Loucy (cell line): ENCODE measurements around the gene DRC1.

Experiments
- H2AFZ ChIP-seq: fragments of 200-600 bp; sonication (generic); 2 replicates; pipeline ENCODE4 v1.6.0; 2016; ENCODE audit warnings: antibody characterized with exemption, mild to moderate bottlenecking, low read length, moderate library complexity
- H3F3A ChIP-seq: fragments of 200-600 bp; 2 replicates; pipeline ENCODE4 v1.6.0; 2016; ENCODE audit warnings: antibody characterized with exemption, low read depth, mild to moderate bottlenecking
- H3K27me3 ChIP-seq: fragments of 200-600 bp; sonication (generic); 2 replicates; pipeline ENCODE4 v1.6.1; 2014; ENCODE audit warnings: low read length, mild to moderate bottlenecking; ENCODE audit not compliant: insufficient read depth, poor library complexity, severe bottlenecking
- H3K36me3 ChIP-seq: fragments of 200-600 bp; sonication (generic); 2 replicates; pipeline ENCODE4 v1.6.1; 2016; ENCODE audit warnings: low read length; ENCODE audit not compliant: insufficient read depth
- H3K4me1 ChIP-seq: fragments of 200-600 bp; sonication (generic); 2 replicates; pipeline ENCODE4 v1.5.1; 2014; ENCODE audit warnings: low read length, mild to moderate bottlenecking; ENCODE audit not compliant: insufficient read depth, poor library complexity, severe bottlenecking
- H3K4me2 ChIP-seq: fragments of 200-600 bp; sonication (generic); 2 replicates; pipeline ENCODE4 v1.6.0; 2014; ENCODE audit warnings: antibody characterized with exemption, low read length, low read depth, mild to moderate bottlenecking; ENCODE audit not compliant: poor library complexity, severe bottlenecking
- H3K4me3 ChIP-seq: fragments of 200-600 bp; sonication (generic); 2 replicates; pipeline ENCODE4 v1.5.1; 2014; ENCODE audit warnings: low read length, mild to moderate bottlenecking, mixed read lengths; ENCODE audit not compliant: poor library complexity, severe bottlenecking
- H3K79me2 ChIP-seq: fragments of 200-600 bp; sonication (generic); 2 replicates; pipeline ENCODE4 v1.6.1; 2014; ENCODE audit warnings: low read length; ENCODE audit not compliant: insufficient read depth
- H3K9ac ChIP-seq: fragments of 200-600 bp; sonication (generic); 2 replicates; pipeline ENCODE4 v1.6.0; 2014; ENCODE audit warnings: mild to moderate bottlenecking, low read depth, low read length, moderate library complexity; ENCODE audit not compliant: poor library complexity, severe bottlenecking
- H3K9me2 ChIP-seq: fragments of 200-600 bp; sonication (generic); replicated peaks from 2 replicates; pipeline ENCODE4 v1.6.1; 2016; ENCODE audit warnings: low read depth, low read length, mixed read lengths
- H3K9me3 ChIP-seq: fragments of 200-600 bp; sonication (generic); 2 replicates; pipeline ENCODE4 v1.6.1; 2014; ENCODE audit warnings: mild to moderate bottlenecking, antibody characterized with exemption, low read length, low read depth; ENCODE audit not compliant: insufficient read depth
- H4K20me1 ChIP-seq: fragments of 200-600 bp; sonication (generic); 2 replicates; pipeline ENCODE4 v1.6.0; 2014; ENCODE audit warnings: antibody characterized with exemption, low read length, mild to moderate bottlenecking; ENCODE audit not compliant: insufficient read depth, poor library complexity, severe bottlenecking
- CTCF ChIP-seq: fragments of 200-600 bp; sonication (generic); conservative IDR thresholded peaks from 2 replicates; pipeline ENCODE4 v1.5.1; 2014; ENCODE audit warnings: mild to moderate bottlenecking, antibody characterized with exemption, low read length
- EZH2phosphoT487 ChIP-seq: fragments of 200-600 bp; IDR thresholded peaks from 2 replicates; pipeline ENCODE4 v1.6.1; 2018; ENCODE audit warnings: antibody characterized with exemption, mild to moderate bottlenecking, moderate library complexity, borderline replicate concordance

Gene DRC1

GRCh38 chr2:26429779-26430578, 28.3 kb downstream of the DRC1 start:
- TF ChIP-seq CTCF, result no peak
- TF ChIP-seq EZH2phosphoT487, result no peak
- no peak overlapping the region for H3K4me3 ChIP-seq
- H3K4me1 ChIP-seq, result no peaks in the 10 kb centered on the region
- no peaks in the 10 kb centered on the region for H3K36me3 ChIP-seq
- no peak overlapping the region for H3K9ac ChIP-seq
- no peak overlapping the region for H3K4me2 ChIP-seq
- H3K9me3 ChIP-seq, result no peaks in the 10 kb centered on the region
- H3K79me2 ChIP-seq, result no peaks in the 10 kb centered on the region
- no peak overlapping the region for H2AFZ ChIP-seq
- H3K27me3 ChIP-seq, result no peaks in the 10 kb centered on the region
- no peaks in the 10 kb centered on the region for H4K20me1 ChIP-seq
- no peaks in the 10 kb centered on the region for H3F3A ChIP-seq
- H3K9me2 ChIP-seq, result no peaks in the 10 kb centered on the region

- Histone ChIP-seq H4K20me1 (no peaks in the 10 kb centered on the region), H3F3A (no peaks in the 10 kb centered on the region), H3K9me2 (no peaks in the 10 kb centered on the region), H2AFZ (no peak overlapping the region), H3K4me2 (no peak overlapping the region), H3K9me3 (no peaks in the 10 kb centered on the region), H3K79me2 (no peaks in the 10 kb centered on the region), H3K27me3 (no peaks in the 10 kb centered on the region), H3K4me1 (no peaks in the 10 kb centered on the region), H3K4me3 (no peak overlapping the region), H3K36me3 (no peaks in the 10 kb centered on the region), H3K9ac (no peak overlapping the region)
- TF ChIP-seq CTCF, result no peak
- no peak for TF ChIP-seq EZH2phosphoT487
Measured at GRCh38 chr2:26430826-26431225, 29.1 kb downstream of the DRC1 start.

- TF ChIP-seq EZH2phosphoT487, result no peak
- TF ChIP-seq CTCF, result no peak
- Histone ChIP-seq H3K9me3 (no peaks in the 10 kb centered on the region), H3K79me2 (no peaks in the 10 kb centered on the region), H4K20me1 (no peaks in the 10 kb centered on the region), H3F3A (no peaks in the 10 kb centered on the region), H3K36me3 (no peaks in the 10 kb centered on the region), H3K27me3 (no peaks in the 10 kb centered on the region), H3K9ac (no peak overlapping the region), H3K9me2 (no peaks in the 10 kb centered on the region), H3K4me3 (no peak overlapping the region), H3K4me2 (no peak overlapping the region), H2AFZ (no peak overlapping the region), H3K4me1 (no peaks in the 10 kb centered on the region)
Measured at GRCh38 chr2:26432363-26432762, 30.6 kb downstream of the DRC1 start.
